DMS153 (cell line): ENCODE results near the gene RAB3D.
"Not testable (repeated sequence)": the region's sequence is repeated elsewhere in the genome, so short reads cannot be mapped to it uniquely, and the experiment has no call there.

ENCODE experiments used
- DNase-seq: peaks from one replicate; lab custom pipeline; 2025; lab: John Stamatoyannopoulos, UW

The RAB3D gene, protein sequence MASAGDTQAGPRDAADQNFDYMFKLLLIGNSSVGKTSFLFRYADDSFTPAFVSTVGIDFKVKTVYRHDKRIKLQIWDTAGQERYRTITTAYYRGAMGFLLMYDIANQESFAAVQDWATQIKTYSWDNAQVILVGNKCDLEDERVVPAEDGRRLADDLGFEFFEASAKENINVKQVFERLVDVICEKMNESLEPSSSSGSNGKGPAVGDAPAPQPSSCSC

DNA sequence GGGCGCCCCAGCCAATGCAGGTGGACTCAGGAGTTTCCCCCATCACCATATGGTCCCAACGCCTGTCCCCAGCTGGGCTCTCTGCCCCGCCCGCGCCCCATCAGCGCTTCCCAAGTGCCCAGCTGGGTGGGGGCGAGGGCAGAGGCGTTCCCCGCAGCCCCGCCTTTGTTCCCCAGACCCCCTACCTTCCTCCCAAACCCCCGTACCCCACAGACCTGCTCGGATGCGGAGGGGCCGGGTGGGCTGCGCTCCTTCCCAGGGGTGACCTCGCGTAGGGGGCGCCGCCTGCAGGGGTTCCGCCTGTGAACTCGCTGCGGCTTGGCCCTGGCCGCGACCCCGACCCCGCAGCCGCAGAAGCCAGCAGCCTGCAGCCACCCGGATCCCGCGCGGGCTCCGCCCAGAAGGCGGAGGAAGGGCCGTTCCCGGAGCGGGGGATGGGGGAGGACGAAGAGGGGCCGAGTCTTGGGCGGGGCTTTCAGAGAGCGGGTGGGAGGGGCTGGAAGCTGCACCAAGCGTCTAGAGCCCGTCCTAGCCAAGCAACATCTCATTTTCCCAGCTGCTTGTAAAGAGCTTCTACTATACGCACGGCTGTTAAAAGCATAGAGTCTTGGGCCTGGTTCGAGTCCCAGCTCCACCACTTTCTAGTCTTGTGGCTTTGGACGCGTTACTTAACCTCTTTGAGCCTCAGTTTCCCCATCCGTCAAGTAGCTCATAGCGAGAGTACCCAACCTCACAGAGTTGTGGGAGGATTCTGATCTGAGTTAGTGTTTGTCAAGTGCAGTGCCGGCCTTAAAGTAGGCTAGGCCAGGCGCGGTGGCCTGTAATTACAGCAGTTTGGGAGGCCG, at the start of gene RAB3D:
Gene RAB3D (minus strand): TSS at position 404 of the 845 bp plus-strand sequence. CDS start 2,258 bp downstream, outside the sequence.
- DNase-seq = peak; percentile 83

DNA sequence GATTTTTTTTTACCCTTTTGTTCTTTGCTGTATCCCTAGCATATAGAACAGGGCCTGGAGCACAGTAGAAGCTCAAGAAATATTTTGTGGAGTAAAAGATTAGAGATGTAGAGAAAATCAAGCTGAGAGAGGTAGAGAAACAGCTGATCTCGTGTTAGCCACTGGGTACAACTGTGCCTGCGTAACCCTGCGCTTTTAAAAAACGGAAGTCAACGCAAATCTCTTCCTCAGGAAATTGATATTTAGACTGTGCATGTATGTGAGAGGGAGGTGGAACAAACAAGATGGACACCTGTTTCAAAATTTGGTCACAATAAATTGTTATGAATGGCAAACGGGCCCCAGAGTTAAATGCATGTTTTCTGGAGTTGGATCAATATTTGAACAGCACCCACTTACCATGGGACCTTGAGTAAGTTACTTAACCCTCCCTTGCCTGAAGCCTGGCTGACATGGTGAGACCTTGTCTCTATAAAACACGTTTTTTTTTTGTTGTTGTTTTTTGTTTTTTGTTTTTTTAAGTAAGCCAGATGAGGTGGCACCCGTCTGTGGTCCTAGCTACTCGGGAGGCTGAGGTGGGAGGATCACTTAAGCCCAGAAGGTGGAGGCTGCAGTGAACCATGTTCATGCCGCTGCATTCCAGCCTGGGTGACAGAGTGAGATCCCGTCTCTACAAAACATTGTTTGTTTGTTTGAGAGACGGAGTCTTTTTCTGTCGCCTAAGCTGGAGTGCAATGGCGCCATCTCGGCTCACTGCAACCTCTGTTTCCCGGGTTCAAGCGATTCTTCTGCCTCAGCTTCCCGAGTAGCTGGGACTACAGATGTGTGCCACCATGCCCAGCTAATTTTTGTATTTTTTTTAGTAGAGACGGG, 47.9 kb upstream of the RAB3D start:
- DNase-seq = peak; percentile 15

DNA sequence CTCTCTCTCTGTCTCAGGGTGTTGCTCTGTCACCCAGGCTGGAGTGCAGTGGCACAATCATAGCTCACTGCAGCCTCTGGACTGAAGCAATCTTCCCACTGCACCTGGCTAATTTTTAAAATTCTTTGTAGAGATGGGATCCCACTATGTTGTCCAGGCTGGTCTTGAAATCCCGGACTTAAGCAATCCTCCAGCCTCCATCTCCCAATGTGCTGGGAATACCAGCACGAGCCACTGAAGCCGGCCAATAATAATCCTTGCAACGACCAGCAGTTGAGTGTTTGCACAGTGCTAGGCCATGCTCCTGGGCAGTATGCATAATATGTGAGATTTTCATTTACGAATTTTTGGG, 45.3 kb upstream of the RAB3D start:
- no peak for DNase-seq

DNA sequence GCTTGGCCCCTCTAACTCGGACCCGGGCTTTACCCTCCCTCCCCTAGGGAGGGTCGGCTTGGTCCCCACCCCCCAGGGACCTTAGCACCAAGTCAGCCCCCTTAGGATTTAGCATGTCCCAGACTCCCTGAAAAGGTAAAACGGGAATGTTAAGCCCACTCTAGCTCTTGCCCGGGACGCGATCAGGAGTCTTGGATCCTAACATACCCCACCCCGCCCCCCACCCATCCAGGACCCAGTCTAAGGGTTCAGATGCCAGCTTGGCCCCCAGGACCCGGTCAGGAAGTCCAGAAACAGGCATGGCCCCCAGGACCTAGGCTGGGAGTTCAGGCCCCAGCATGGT, 44.2 kb upstream of the RAB3D start:
- no peak for DNase-seq

DNA sequence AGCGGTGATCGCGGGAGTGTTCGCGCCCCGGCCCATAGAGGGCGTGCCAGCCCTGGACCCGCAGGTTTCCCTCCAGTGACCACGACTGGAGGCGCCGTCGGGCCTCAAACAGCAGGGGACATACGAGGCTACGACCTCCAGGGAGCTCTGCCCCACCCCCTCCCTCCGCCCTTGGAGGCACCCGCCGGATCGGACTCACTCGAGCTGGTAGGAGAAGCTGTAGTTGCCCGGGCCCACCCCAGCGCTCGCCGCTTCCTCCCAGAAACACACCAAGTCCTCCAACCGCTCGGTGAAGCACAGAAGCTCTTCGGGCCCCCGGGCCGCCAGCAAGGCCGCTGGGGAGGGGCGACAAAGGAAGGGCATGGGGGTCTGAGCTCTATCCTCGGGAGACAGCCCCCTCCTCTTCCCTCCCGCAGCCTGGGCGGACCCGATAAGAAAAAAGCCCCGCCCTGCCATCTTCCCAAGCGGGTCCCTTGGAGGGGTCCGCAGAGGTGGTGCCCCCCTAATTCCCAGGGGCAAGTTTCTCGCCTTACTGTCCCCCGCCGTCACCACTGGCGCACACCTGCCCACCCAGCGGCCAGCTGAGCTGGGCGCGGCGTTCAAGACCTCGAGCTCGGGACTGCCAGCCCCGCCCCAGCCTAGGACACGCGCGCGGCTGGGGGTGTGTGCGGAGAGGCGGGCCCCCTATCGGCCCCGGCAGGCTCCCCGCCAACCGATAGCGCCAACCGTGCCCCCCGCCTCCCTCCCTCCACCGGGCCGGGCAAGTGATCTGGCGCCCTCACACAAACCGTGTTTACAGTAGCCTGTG, 43.6 kb upstream of the RAB3D start:
- peak; percentile 44 for DNase-seq

DNA sequence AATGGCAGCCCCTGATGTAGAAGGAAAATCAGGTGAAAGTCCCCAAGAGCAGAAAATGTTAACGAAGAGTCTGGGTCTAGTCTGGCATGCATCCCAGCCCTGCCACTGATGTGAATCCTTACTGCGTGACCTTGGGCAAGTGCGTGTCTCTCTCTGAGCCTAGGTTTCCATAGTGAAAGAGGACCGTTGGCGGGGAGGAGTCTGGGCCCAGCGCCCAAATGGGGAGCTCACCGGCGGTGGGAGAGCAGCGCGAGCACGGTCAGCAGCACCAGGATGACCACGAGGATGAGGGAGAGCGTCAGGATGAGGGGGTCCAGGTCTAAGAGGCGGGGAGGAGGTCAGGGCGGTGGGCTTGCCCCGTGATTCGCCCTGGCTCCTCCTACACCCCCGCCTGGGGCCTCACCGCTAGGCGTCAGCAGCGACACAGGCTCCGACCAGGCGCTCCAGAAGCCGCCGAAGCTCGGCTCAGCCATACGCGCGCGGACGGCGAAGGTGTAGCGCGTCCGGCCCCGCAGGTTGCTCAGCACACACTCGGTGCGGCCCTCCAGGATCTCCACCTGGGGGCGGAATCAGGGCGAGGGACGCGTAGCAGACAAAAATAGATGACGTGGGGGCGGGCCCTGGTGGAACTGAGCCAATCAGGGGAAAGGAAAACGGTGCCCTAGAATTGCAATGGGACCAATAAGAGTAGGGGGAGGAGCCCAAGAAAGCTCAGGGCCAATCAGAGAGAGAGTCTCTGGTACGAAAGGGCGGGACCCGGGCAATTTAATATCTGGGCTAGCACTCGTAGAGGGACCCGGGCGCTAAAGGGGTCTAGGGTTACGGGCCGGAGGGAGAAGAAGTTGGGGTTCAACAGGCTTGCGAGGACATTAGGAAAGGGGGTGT, 41.4 kb upstream of the RAB3D start:
- DNase-seq = peak; percentile 98

DNA sequence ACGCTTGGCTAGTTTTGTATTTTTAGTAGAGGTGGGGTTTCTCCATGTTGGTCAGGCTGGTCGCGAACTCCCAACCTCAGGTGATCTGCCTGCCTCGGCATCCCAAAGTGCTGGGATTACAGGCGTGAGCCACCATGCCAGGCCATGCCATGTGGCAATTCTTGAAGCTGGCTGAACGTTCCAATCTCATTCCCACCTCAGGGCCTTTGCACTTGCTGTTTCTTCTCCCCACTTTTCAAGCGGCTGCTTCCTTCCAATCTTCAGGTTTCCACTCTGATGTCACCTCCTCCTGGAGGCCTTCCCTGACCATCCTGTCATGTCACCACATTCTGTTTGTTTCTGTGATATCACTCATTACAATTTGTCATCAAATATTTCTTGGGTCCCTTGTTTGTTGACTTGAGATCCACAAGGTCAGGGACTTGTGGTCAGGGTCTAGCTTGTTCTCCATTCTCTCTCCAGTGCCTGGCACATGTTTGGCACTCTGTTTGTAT, 40.4 kb upstream of the RAB3D start:
- no peak for DNase-seq

DNA sequence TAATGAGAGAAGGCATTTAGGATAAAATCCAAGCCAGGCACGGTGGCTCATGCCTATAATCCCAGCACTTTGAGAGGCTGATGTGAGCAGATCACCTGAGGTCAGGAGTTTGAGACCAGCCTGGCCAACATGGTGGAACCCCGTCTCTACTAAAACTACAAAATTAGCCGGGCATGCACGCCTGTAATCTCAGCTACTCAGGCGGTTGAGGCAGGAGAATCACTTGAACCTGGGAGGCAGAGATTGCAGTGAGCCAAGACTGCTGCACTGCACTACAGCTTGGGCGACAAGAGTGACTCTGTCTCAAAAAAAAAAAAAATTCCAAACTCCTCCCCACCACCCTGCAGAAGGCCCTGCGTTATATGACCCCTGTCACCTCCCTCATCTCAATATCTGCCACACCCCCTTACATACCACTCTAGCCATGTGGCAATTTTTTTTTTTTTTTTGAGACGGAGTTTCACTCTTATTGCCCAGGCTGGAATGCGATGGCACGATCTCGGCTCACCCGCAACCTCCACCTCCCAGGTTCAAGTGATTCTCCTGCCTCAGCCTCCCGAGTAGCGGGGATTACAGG, 39.9 kb upstream of the RAB3D start:
- DNase-seq = not testable (repeated sequence)

DNA sequence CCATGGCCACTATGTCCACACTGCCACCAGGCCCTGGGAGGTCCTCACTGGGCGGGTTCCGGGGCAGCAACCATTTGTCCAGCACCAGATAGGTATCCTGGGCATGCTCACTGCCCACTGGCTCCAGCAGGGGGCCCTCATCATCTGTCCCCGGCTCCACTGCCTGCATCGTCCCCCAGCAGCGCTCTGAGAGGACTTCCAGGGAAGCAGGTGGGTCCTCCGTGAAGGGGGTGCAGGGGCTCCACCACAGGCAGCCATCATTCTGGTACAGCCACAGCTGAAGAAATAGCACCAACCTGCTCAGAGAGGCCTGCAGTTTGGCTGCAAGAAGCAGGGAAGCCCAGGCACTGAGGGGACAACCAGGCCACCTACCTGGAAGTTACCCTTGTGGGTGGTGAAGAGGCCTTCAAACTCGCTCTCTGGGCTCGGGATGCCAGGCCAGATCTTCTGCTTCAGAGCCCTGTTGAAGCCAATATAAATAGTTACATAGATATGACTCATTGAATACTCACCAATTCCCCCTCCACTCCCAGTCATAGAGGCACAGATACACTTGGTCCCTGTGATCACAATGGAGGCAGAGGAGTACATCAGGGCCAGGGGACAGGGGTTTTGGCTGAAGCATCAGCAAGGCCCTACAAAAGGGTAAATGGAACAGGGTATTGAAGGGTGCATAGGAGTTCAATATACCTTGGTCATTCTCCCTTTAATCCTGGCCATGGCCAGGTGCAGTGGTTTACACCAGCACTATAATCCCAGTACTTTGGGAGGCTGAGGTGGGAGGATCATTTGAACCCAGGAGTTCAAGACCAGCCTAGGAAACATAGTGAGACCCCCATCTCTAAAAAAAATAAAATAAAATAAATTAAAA, 39.1 kb upstream of the RAB3D start:
- no peak for DNase-seq

DNA sequence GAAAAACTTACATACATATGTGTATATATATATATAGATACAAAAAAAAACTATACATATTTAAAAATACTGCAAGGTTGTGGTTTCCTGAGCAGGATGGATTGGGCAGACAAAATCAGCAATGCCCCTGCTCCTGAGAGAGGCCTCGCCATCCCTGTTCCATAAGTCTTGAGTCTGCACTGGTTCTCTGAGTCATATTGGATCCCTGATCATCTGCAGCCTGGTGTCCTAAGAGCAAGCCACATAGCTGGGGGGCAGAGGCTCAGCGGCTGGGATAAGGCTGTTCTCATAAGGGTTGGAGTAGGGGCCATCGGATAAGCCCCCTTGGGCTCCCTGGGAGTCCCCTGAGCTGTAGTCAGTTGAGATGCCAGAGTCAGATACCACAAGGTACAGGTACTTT, 38.3 kb upstream of the RAB3D start:
- no peak for DNase-seq

DNA sequence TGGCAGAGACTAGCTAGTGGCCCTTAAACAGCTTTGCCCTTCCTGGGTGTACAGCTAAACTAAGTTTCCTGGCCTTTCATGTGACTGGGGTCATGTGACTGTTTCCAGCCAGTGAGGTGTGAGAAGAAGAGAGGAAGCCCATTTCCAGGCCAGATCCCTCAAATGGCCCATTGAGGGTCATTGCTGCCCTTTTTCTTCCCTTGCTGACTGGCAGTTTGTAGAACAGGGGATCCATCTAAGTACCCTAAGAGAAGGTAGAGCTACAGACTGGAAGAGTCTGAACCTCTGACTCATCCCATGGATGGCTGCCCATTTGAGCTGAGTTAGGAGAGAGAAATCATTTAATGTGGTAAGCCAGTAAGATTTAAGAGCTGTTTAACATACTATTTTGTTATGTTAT, 37.8 kb upstream of the RAB3D start:
- DNase-seq = no peak

DNA sequence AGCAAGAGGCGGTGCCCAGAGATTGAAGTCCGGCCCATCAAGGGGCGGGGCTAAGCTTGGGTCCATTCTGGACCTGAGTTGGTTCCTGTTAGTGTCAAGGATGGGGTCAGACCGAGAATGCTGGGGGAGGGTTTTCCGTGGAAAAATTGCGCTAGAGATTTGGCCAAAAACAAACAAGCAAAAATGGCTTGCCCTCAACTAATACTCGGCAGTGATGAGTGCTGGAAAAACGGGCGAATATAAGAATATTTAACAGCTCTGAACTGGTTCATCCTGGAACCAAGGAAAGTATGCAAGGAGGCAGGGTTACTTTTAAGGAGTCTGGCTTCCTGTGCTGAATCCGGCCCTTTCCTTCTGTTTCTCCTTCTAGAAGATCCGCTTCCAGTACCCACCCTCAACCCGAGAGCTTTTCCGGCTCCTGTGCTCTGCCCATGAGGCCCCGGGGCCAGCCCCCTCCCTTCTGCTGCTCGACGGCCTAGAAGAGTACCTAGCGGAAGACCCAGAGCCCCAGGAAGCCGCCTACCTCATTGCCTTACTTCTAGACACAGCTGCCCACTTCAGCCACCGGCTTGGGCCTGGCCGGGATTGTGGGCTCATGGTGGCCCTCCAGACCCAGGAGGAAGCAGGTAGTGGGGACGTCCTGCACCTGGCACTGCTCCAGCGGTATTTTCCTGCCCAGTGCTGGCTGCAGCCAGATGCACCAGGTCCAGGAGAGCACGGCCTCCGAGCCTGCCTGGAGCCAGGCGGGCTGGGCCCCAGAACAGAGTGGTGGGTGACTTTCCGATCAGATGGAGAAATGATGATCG, 35.9 kb upstream of the RAB3D start:
- DNase-seq = peak; percentile 60

DNA sequence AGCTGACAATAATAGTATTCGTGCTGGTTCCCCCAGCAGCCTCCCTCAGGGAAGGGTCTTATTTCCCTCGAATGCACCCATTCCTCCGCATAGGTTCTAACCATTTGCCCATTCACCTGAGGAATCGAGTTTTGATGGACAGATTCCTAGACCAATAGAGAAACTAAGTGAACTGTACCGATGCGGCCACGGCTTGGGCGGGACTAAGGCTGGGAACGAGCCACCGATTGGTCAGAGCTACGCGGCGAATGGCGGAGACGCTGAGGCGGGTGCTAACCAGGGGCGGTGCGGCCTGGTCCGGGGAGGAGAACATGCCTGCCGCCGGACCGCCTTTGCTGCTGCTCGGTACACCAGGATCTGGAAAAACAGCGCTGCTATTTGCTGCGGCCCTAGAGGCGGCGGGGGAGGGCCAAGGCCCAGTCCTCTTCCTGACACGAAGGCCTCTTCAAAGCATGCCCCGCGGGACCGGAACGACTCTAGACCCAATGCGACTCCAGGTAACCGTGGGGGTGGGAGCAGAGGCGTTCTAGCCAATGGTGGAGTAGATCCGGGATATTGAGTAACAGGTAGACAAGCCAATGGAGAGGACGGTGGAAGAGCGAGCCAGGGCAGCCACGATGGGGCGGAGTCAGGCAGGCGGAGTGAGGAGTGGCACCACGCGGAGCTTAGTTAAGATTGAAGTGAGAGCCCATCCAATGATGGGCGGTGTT, 35.1 kb upstream of the RAB3D start, which contains the start of gene SWSAP1:
Gene SWSAP1 (plus strand): TSS at position 234 of the 710 bp plus-strand sequence. CDS start 15 bp downstream, at position 249.
- DNase-seq = peak; percentile 99

DNA sequence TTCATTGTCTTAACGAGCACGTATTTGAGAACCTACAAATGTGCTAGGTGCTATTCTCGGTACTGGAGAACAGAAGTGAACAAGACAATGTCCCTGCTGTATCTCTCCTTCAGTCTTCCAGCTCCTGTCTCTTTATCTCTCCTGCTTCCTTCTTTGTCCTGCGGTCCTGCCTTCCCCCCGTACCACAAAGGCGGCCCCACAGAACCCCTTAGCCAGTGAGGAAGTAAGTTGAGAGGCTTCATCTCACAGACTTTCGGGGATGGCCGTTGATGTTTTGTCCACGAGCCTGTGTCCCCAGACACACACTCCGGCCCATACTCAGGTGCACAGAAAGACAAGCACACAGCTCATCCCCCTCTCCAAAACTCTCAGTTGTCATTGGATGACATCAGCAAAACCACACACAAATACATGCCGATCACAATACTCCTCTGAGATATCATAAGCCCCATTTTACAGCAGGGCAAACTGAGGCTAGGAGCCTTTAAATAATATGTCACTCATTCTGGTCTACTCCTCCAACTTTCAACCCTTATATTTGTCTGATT, 34.5 kb upstream of the RAB3D start:
- no peak for DNase-seq

DNA sequence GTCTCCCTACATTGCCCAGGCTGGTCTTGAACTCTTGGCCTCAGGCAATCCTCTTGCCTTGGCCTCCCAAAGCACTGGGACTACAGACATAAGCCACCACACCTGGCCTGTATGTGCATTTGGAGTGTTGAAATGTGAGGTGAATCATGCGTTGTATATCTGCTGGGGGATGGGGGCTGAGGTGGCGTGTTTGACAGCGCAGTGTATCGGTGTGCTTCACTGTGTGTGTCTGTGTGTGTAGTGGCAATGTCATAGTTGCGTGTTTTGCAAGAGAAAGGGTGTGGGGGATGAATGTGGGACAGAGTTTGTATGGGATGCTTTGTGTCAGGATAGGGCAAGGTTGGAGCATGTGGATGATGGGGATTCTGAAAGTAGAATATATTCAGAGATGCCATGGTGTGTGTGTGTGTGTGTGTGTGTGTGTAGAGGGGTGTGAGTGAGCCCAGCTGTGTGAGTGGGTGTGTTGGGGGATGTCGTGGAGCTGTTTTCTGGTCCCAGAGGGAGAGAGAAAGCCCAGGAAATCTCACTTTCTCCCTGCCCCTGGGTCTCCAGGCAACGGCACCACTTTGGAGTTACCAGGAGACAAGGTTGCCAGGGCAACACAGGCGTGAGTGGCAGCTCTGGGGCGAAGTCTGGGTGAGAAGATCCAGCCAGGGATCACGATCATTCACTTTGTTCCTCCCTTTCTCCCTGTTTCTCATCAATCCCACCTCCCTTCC, 33.9 kb upstream of the RAB3D start:
- peak; percentile 80 for DNase-seq

DNA sequence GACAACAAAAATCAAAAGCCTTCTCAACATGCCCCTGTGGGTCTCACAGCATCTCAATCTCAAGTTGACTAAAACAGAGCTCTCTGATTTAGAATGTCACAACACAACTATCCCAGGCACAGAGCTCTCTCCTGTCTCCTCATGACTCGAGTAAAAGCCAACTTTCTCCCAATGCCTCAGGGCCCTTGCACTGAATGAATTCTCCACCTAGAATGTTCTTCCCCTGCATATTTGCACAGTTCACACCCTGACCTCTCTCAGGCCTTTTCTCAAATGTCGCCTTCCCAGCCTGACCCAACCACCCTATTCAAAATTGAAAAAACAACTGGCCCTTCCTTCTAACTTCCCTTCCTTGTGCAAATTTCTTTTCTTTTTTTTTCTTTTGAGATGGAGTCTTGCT, 31.3 kb upstream of the RAB3D start:
- DNase-seq = no peak

DNA sequence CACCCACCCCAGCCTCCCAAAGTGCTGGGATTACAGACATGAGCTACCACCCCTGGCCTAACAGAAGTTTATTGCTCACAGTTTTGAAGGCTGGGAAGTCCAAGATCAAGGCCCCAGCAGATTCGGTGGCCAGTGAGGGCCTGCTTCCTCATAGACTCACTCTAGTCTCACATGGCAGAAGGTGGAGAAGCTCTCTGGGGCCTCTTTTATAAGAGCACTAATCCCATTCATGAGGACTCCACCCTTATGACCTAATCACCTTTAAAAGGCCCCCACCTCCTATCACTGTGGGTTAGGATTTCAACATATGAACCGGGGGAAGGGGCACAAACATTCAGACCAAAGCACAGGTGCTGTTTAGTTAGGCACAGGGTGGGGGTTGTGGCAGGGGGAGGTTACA, 28.1 kb upstream of the RAB3D start:
- no peak for DNase-seq
